ENCODE measurements around the gene NT5C2. TPM values are rescaled to one million over a fixed set of nuclear protein-coding genes. Genes with fewer than 3 reads are reported as not detected.
"Not testable (repeated sequence)": the region's sequence is repeated elsewhere in the genome, so short reads cannot be mapped to it uniquely, and the experiment has no call there.

NT5C2 gene
- total RNA-seq, 1 donor from 2014 or later: 105 TPM

- no peak for TF ChIP-seq CTCF (IDR thresholded peaks at IDR 0.05; ENCODE audit: insufficient read depth, low read length, severe bottlenecking)
- no peak for DNase-seq (ENCODE audit: low read depth)
- no peak overlapping the region for H3K4me3 ChIP-seq (ENCODE audit: low read depth, low read length)
- H3K27me3 ChIP-seq (ENCODE audit: control insufficient read depth, insufficient read depth, low read length): no peaks in the 10 kb centered on the region
- no peak for FAIRE-seq
- peaks cover 4% of the 10 kb centered on the region for H3K36me3 ChIP-seq (ENCODE audit: control insufficient read depth, insufficient read depth, low read length)
These were observed 62.2 kb downstream of the NT5C2 start for GRCh38 chr10:103130910-103131309.

- FAIRE-seq; H3K27me3 ChIP-seq (ENCODE audit: control insufficient read depth, insufficient read depth, low read length); H3K36me3 ChIP-seq (ENCODE audit: control insufficient read depth, insufficient read depth, low read length); H3K4me3 ChIP-seq (ENCODE audit: low read depth, low read length); DNase-seq (ENCODE audit: low read depth): not testable (repeated sequence)
These were observed 62.9 kb downstream of the NT5C2 start for GRCh38 chr10:103130180-103130579.

GRCh38 chr10:103127241-103127640, 65.8 kb downstream of the NT5C2 start:
- peaks cover 2% of the 10 kb centered on the region for H3K36me3 ChIP-seq (ENCODE audit: control insufficient read depth, insufficient read depth, low read length)
- no peak for DNase-seq (ENCODE audit: low read depth)
- no peak overlapping the region for H3K4me3 ChIP-seq (ENCODE audit: low read depth, low read length)
- no peaks in the 10 kb centered on the region for H3K27me3 ChIP-seq (ENCODE audit: control insufficient read depth, insufficient read depth, low read length)
- no peak for FAIRE-seq
- TF ChIP-seq CTCF (IDR thresholded peaks at IDR 0.05; ENCODE audit: insufficient read depth, low read length, severe bottlenecking): no peak

GRCh38 chr10:103125323-103126267, 67.5 kb downstream of the NT5C2 start:
- Histone ChIP-seq H3K4me3 (ENCODE audit: low read depth, low read length) (no peak overlapping the region), H3K36me3 (ENCODE audit: control insufficient read depth, insufficient read depth, low read length) (peaks cover 2% of the 10 kb centered on the region), H3K27me3 (ENCODE audit: control insufficient read depth, insufficient read depth, low read length) (no peaks in the 10 kb centered on the region)
- DNase-seq (ENCODE audit: low read depth): no peak
- no peak for FAIRE-seq
- TF ChIP-seq CTCF (IDR thresholded peaks at IDR 0.05; ENCODE audit: insufficient read depth, low read length, severe bottlenecking): no peak

- Histone ChIP-seq H3K36me3 (ENCODE audit: control insufficient read depth, insufficient read depth, low read length) (peaks cover 2% of the 10 kb centered on the region), H3K27me3 (ENCODE audit: control insufficient read depth, insufficient read depth, low read length) (no peaks in the 10 kb centered on the region), H3K4me3 (ENCODE audit: low read depth, low read length) (no peak overlapping the region)
- no peak for FAIRE-seq
- TF ChIP-seq CTCF (IDR thresholded peaks at IDR 0.05; ENCODE audit: insufficient read depth, low read length, severe bottlenecking): no peak
- DNase-seq (ENCODE audit: low read depth): no peak
These were observed 68.5 kb downstream of the NT5C2 start for GRCh38 chr10:103124420-103125096.

- DNase-seq (ENCODE audit: low read depth) (no peak), FAIRE-seq (no peak)
- peaks cover 2% of the 10 kb centered on the region for H3K36me3 ChIP-seq (ENCODE audit: control insufficient read depth, insufficient read depth, low read length)
- no peak overlapping the region for H3K4me3 ChIP-seq (ENCODE audit: low read depth, low read length)
- no peaks in the 10 kb centered on the region for H3K27me3 ChIP-seq (ENCODE audit: control insufficient read depth, insufficient read depth, low read length)
- no peak for TF ChIP-seq CTCF (IDR thresholded peaks at IDR 0.05; ENCODE audit: insufficient read depth, low read length, severe bottlenecking)
These were observed 69.6 kb downstream of the NT5C2 start for GRCh38 chr10:103123282-103124024.
